ENCODE results near the gene MTX2.

MTX2 gene

GRCh38 chr2:176239031-176239430, 30.2 kb upstream of the MTX2 start:
- no peak for TF ChIP-seq TCF12 (IDR thresholded peaks at IDR 0.05; ENCODE audit: low read depth)
- TF ChIP-seq TEAD4 (IDR thresholded peaks at IDR 0.05), result no peak
- TF ChIP-seq RAD21 (IDR thresholded peaks at IDR 0.05; ENCODE audit: low read depth), result no peak
- no peak for TF ChIP-seq REST (IDR thresholded peaks at IDR 0.05; ENCODE audit: low read depth)
- TF ChIP-seq CREB1 (IDR thresholded peaks at IDR 0.05; ENCODE audit: low read depth), result no peak
- TF ChIP-seq ZBTB7A (IDR thresholded peaks at IDR 0.05; ENCODE audit: low read depth), result no peak
- TF ChIP-seq NFIC (IDR thresholded peaks at IDR 0.05), result no peak

GRCh38 chr2:176240301-176240700, 28.9 kb upstream of the MTX2 start:
- TF ChIP-seq NFIC (IDR thresholded peaks at IDR 0.05), result no peak
- TF ChIP-seq TAF1 (IDR thresholded peaks at IDR 0.05; ENCODE audit: low read depth), result no peak
- no peak for TF ChIP-seq YY1 (IDR thresholded peaks at IDR 0.05; ENCODE audit: low read depth)
- TF ChIP-seq CREB1 (IDR thresholded peaks at IDR 0.05; ENCODE audit: low read depth), result no peak
- no peak for TF ChIP-seq MAX (IDR thresholded peaks at IDR 0.05)
- TF ChIP-seq RAD21 (IDR thresholded peaks at IDR 0.05; ENCODE audit: low read depth), result no peak
- TF ChIP-seq USF1 (IDR thresholded peaks at IDR 0.05), result no peak
- no peak for TF ChIP-seq EGR1 (IDR thresholded peaks at IDR 0.05)
- no peak for TF ChIP-seq TCF12 (IDR thresholded peaks at IDR 0.05; ENCODE audit: low read depth)
- no peak for TF ChIP-seq CEBPB (IDR thresholded peaks at IDR 0.05)
- no peak for TF ChIP-seq TEAD4 (IDR thresholded peaks at IDR 0.05)
- TF ChIP-seq FOXM1 (IDR thresholded peaks at IDR 0.05; ENCODE audit: borderline replicate concordance, low read depth), result no peak
- TF ChIP-seq REST (IDR thresholded peaks at IDR 0.05; ENCODE audit: low read depth), result no peak
- TF ChIP-seq EP300 (IDR thresholded peaks at IDR 0.05; ENCODE audit: borderline replicate concordance), result no peak
- no peak for TF ChIP-seq ZBTB7A (IDR thresholded peaks at IDR 0.05; ENCODE audit: low read depth)

GRCh38 chr2:176242276-176242675, 27.0 kb upstream of the MTX2 start:
- TF ChIP-seq RAD21 (IDR thresholded peaks at IDR 0.05; ENCODE audit: low read depth), result no peak
- TF ChIP-seq EP300 (IDR thresholded peaks at IDR 0.05; ENCODE audit: borderline replicate concordance), result no peak
- TF ChIP-seq TEAD4 (IDR thresholded peaks at IDR 0.05), result no peak
- no peak for TF ChIP-seq REST (IDR thresholded peaks at IDR 0.05; ENCODE audit: low read depth)
- TF ChIP-seq CREB1 (IDR thresholded peaks at IDR 0.05; ENCODE audit: low read depth), result no peak
- no peak for TF ChIP-seq MAX (IDR thresholded peaks at IDR 0.05)
- TF ChIP-seq CEBPB (IDR thresholded peaks at IDR 0.05), result no peak
- no peak for TF ChIP-seq TAF1 (IDR thresholded peaks at IDR 0.05; ENCODE audit: low read depth)
- no peak for TF ChIP-seq NFIC (IDR thresholded peaks at IDR 0.05)
- no peak for TF ChIP-seq YY1 (IDR thresholded peaks at IDR 0.05; ENCODE audit: low read depth)
- TF ChIP-seq EGR1 (IDR thresholded peaks at IDR 0.05), result no peak
- no peak for TF ChIP-seq ZBTB7A (IDR thresholded peaks at IDR 0.05; ENCODE audit: low read depth)
- TF ChIP-seq TCF12 (IDR thresholded peaks at IDR 0.05; ENCODE audit: low read depth), result no peak
- TF ChIP-seq FOXM1 (IDR thresholded peaks at IDR 0.05; ENCODE audit: borderline replicate concordance, low read depth), result no peak
- no peak for TF ChIP-seq USF1 (IDR thresholded peaks at IDR 0.05)

- TF ChIP-seq CEBPB (IDR thresholded peaks at IDR 0.05) (no peak), TEAD4 (IDR thresholded peaks at IDR 0.05) (no peak), RAD21 (IDR thresholded peaks at IDR 0.05; ENCODE audit: low read depth) (no peak), USF1 (IDR thresholded peaks at IDR 0.05) (no peak), MAX (IDR thresholded peaks at IDR 0.05) (no peak), EGR1 (IDR thresholded peaks at IDR 0.05) (no peak), EP300 (IDR thresholded peaks at IDR 0.05; ENCODE audit: borderline replicate concordance) (no peak), REST (IDR thresholded peaks at IDR 0.05; ENCODE audit: low read depth) (no peak), ZBTB7A (IDR thresholded peaks at IDR 0.05; ENCODE audit: low read depth) (no peak), YY1 (IDR thresholded peaks at IDR 0.05; ENCODE audit: low read depth) (no peak), TAF1 (IDR thresholded peaks at IDR 0.05; ENCODE audit: low read depth) (no peak), CREB1 (IDR thresholded peaks at IDR 0.05; ENCODE audit: low read depth) (no peak), TCF12 (IDR thresholded peaks at IDR 0.05; ENCODE audit: low read depth) (no peak), NFIC (IDR thresholded peaks at IDR 0.05) (no peak), FOXM1 (IDR thresholded peaks at IDR 0.05; ENCODE audit: borderline replicate concordance, low read depth) (no peak)
Observed at GRCh38 chr2:176246331-176246730, 22.9 kb upstream of the MTX2 start.
